Ovary (tissue), 9 donors: Measurements from ENCODE around the gene TRIM32. TPM values are rescaled to one million over a fixed set of nuclear protein-coding genes. Genes with fewer than 3 reads are reported as not detected.

ENCODE experiments used
- DNase-seq, 5 donors: peaks; one replicate each; pipeline ENCODE4 v3.0.0-alpha.2; 2019 to 2020
- H3K27ac ChIP-seq, 2 donors: fragments of 200-600 bp; one replicate each; pipeline versions ENCODE4 v1.5.1 to v1.8.0; 2019 to 2022
- H3K27me3 ChIP-seq: fragments of 200-600 bp; one replicate; pipeline ENCODE4 v1.8.0; 2022
- H3K36me3 ChIP-seq: fragments of 200-600 bp; sonication (generic); one replicate; pipeline ENCODE4 v1.5.1; 2019
- H3K4me1 ChIP-seq: one replicate; pipeline ENCODE4 v1.8.1; 2013; ENCODE audit warnings: mild to moderate bottlenecking, moderate library complexity; ENCODE audit not compliant: insufficient read depth
- H3K4me3 ChIP-seq: fragments of 200-600 bp; sonication (generic); one replicate; pipeline ENCODE4 v1.5.1; 2017
- H3K9me3 ChIP-seq, 2 donors: fragments of 200-600 bp in 1 of 2; sonication (generic) in 1 of 2; one replicate each; pipeline versions ENCODE4 v1.5.1 to v1.8.1; 2013 to 2019; ENCODE audit warnings: mild to moderate bottlenecking in 1 of 2, moderate library complexity in 1 of 2
- CTCF ChIP-seq, 3 donors: fragments of 450-650 bp in 2 of 3; fragments of 200-600 bp in 1 of 3; IDR thresholded peaks; one replicate each; pipeline versions ENCODE4 v1.5.1 to v1.8.0; 2016 to 2022; ENCODE audit warnings: antibody characterized with exemption in 3 of 3, mild to moderate bottlenecking in 1 of 3
- EP300 ChIP-seq: sonication (generic); formaldehyde crosslinking; IDR thresholded peaks from one replicate; pipeline ENCODE4 v1.6.1; 2017; ENCODE audit warnings: antibody characterized with exemption
- POLR2A ChIP-seq: fragments of 450-650 bp; IDR thresholded peaks from one replicate; pipeline ENCODE4 v1.6.1; 2017; ENCODE audit warnings: antibody characterized with exemption, mild to moderate bottlenecking, moderate library complexity
- WGBS, 3 donors: extraction: QIAGEN DNeasy Blood & Tissue Kit in 1 of 3; methylation state at CpG; one replicate each; pipeline versions ENCODE4 v1.1.5 to v1.1.7; 2013 to 2017; 5-methylcytosine and 5-hydroxymethylcytosine counted together
- intact Hi-C, 4 donors: fragments of 100-400 bp; cut with DNase I; formaldehyde crosslinking; loops; one replicate each; pipeline versions ENCODE4 v1.11.0 to v1.15.1; 2022 to 2023
- polyA plus RNA-seq, 2 donors: library from polyadenylated mRNA; stranded (reverse); fragments of 200-250 nt in 1 of 2; fragments of 350-450 nt in 1 of 2; fragmentation: Illumina TruSeq in 1 of 2; extraction: RNeasy Lipid Tissue Mini Kit (QIAGEN cat#74804) in 1 of 2; gene quantifications; one replicate each; pipeline ENCODE4 v1.2.3, GENCODE V29; 2013 to 2014
- total RNA-seq, 7 donors: library from RNA; depleted of rRNA in 2 of 7; stranded (reverse); fragments of >200 nt in 2 of 7; fragmentation: NEBNext Ultra II Directional in 3 of 7; extraction: Animal tissue kit (Norgen Biotek cat#: 25700) in 3 of 7; gene quantifications; one replicate each; pipeline versions ENCODE4 v1.1.0 to v1.2.4, GENCODE V29; 2016 to 2023
- donor health status: DM: no; HTN: no; CAD: no; lungs with moderate emphysema.
- donor health status: DM: no; HTN: no; CAD: no.
- donor health status: Bipolar disorder and iron deficiency.
- donor health status: DM: yes; HTN: yes; CAD: no.
- donor health status: DM: no; HTN: no; CAD: no.
- donor health status: DM: yes; HTN: yes; CAD: no.

Gene TRIM32
- total and polyA plus RNA-seq, 9 donors = 7.0 to 29.2 (median 22.1) TPM

GRCh38 chr9:116671605-116672004 lies 15.5 kb upstream of the TRIM32 start:
- TF ChIP-seq POLR2A (no peak), EP300 (no peak), CTCF (IDR thresholded peaks at IDR 0.05) (no peak)
- H3K9me3 ChIP-seq = no peaks in the 10 kb centered on the region
- DNase-seq = no peak
- no peaks in the 10 kb centered on the region for H3K27me3 ChIP-seq
- WGBS, 3 donors = 77 to 87% (median 86%) methylated on average over 2 of the region's 2 CpGs
- H3K27ac ChIP-seq = no peak overlapping the region
- H3K4me1 ChIP-seq = no peaks in the 10 kb centered on the region
- H3K36me3 ChIP-seq = no peaks in the 10 kb centered on the region
- intact Hi-C loops = no loop called here
- no peak overlapping the region for H3K4me3 ChIP-seq

DNA sequence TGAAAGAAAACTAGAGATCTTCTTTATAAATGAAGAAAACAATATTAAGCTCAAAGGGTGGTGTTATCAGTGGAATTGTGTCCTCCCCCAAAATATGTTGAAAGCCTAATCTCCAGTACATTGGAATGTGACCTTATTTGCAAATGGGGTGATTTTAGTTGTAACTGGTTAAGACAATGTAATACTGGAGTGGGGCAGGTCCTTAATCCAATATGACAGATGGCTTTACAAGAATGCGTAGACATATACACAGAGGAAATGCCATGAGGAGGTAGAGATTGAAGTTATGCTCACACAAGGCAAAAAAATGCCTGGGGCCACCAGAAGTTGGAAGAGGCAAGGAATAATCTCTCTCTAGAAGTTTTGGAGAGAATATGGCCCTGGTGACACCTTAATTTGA lies 13.7 kb upstream of the TRIM32 start:
- intact Hi-C loops = no loop called here
- Histone ChIP-seq H3K4me1 (no peaks in the 10 kb centered on the region), H3K4me3 (no peak overlapping the region), H3K27ac (no peak overlapping the region), H3K27me3 (no peaks in the 10 kb centered on the region), H3K9me3 (no peaks in the 10 kb centered on the region), H3K36me3 (no peaks in the 10 kb centered on the region)
- TF ChIP-seq CTCF (IDR thresholded peaks at IDR 0.05) (no peak), EP300 (no peak)
- no peak for DNase-seq
- WGBS, 3 donors = 2 to 95% (median 48%) methylated on average over 1 of the region's 1 CpG

GRCh38 chr9:116674210-116674980 lies 12.7 kb upstream of the TRIM32 start:
- TF ChIP-seq POLR2A (no peak), CTCF (IDR thresholded peaks at IDR 0.05) (no peak), EP300 (no peak)
- no peak for DNase-seq
- no peaks in the 10 kb centered on the region for H3K9me3 ChIP-seq
- H3K27ac ChIP-seq = no peak overlapping the region
- H3K27me3 ChIP-seq = no peaks in the 10 kb centered on the region
- no peak overlapping the region for H3K4me3 ChIP-seq
- H3K4me1 ChIP-seq = no peaks in the 10 kb centered on the region
- WGBS, 3 donors = 87 to 94% (median 91%) methylated on average over 5 of the region's 5 CpGs
- intact Hi-C loops = no loop called here
- H3K36me3 ChIP-seq = no peaks in the 10 kb centered on the region

- no peak overlapping the region for H3K27ac ChIP-seq
- no peaks in the 10 kb centered on the region for H3K27me3 ChIP-seq
- no peaks in the 10 kb centered on the region for H3K36me3 ChIP-seq
- intact Hi-C loops = no loop called here
- DNase-seq = no peak
- no peak for TF ChIP-seq CTCF (IDR thresholded peaks at IDR 0.05)
- TF ChIP-seq EP300 = no peak
- no peak for TF ChIP-seq POLR2A
- H3K4me3 ChIP-seq = no peak overlapping the region
- H3K4me1 ChIP-seq = peaks cover 5% of the 10 kb centered on the region
- H3K9me3 ChIP-seq = no peaks in the 10 kb centered on the region
Observed at GRCh38 chr9:116683535-116683934, 3.6 kb upstream of the TRIM32 start.
